ENCODE data around the gene TXNRD1.
"Not testable (repeated sequence)": the region's sequence is repeated elsewhere in the genome, so short reads cannot be mapped to it uniquely, and the experiment has no call there.

TXNRD1 gene

GRCh38 chr12:104306943-104307654 lies 91.5 kb downstream of the TXNRD1 start:
- DNase-seq, result no peak

- DNase-seq, result no peak
Measured at GRCh38 chr12:104307655-104308000, 92.0 kb downstream of the TXNRD1 start.

GRCh38 chr12:104309446-104309993 lies 93.9 kb downstream of the TXNRD1 start:
- no peak for DNase-seq

GRCh38 chr12:104310751-104311633 lies 95.4 kb downstream of the TXNRD1 start:
- no peak for DNase-seq

- DNase-seq, result no peak
Measured at GRCh38 chr12:104312202-104312601, 96.6 kb downstream of the TXNRD1 start.

GRCh38 chr12:104312654-104313053 lies 97.1 kb downstream of the TXNRD1 start:
- no peak for DNase-seq

- no peak for DNase-seq
Measured at GRCh38 chr12:104313568-104314241, 98.1 kb downstream of the TXNRD1 start.

- no peak for DNase-seq
Measured at GRCh38 chr12:104314242-104314614, 98.6 kb downstream of the TXNRD1 start.

GRCh38 chr12:104315326-104316224 lies 100.0 kb downstream of the TXNRD1 start:
- no peak for DNase-seq

GRCh38 chr12:104316936-104317335 lies 101.4 kb downstream of the TXNRD1 start:
- no peak for DNase-seq

GRCh38 chr12:104317538-104318210 lies 102.1 kb downstream of the TXNRD1 start:
- no peak for DNase-seq

- DNase-seq, result no peak
Measured at GRCh38 chr12:104319028-104319427, 103.4 kb downstream of the TXNRD1 start.

GRCh38 chr12:104319918-104320626 lies 104.5 kb downstream of the TXNRD1 start:
- no peak for DNase-seq

GRCh38 chr12:104320627-104321024 lies 105.0 kb downstream of the TXNRD1 start:
- no peak for DNase-seq

GRCh38 chr12:104321949-104322348 lies 106.4 kb downstream of the TXNRD1 start:
- DNase-seq, result no peak

- DNase-seq, result not testable (repeated sequence)
Measured at GRCh38 chr12:104322533-104322932, 107.0 kb downstream of the TXNRD1 start.

- no peak for DNase-seq
Measured at GRCh38 chr12:104323899-104324298, 108.3 kb downstream of the TXNRD1 start.

- DNase-seq, result not testable (repeated sequence)
Measured at GRCh38 chr12:104328278-104328677, 112.7 kb downstream of the TXNRD1 start.

GRCh38 chr12:104328790-104329189 lies 113.2 kb downstream of the TXNRD1 start:
- no peak for DNase-seq

GRCh38 chr12:104329707-104330532 lies 114.3 kb downstream of the TXNRD1 start:
- DNase-seq, result no peak

Data from activated T-cell treated with anti-CD3 and anti-CD28 coated beads, Interleukin-2, amount 50 U/mL, for 1 hour (primary cell).